Caco-2 (cell line): ENCODE results near the gene PACSIN2. TPM values are rescaled to one million over a fixed set of nuclear protein-coding genes. Genes with fewer than 3 reads are reported as not detected.
A peak's percentile ranks its signal among the peaks of the same experiment; 100 is the strongest.

Experiments used
- BruUV-seq: library from RNA; stranded (reverse); fragments of 400-500 nt; replicated peaks from 2 replicates; lab custom pipeline; 2021; lab: Mats Ljungman, UMichigan
- CTCF ChIA-PET: fragments of 300-600 bp; sonication (Branson Sonifier 250); formaldehyde crosslinking; loops from one replicate; lab custom pipeline; 2022; ENCODE audit warnings: antibody characterized with exemption; lab: Charles Lee
- POLR2A ChIA-PET: fragments of 300-600 bp; sonication (Branson Sonifier 250); formaldehyde crosslinking; loops from one replicate; lab custom pipeline; 2022; ENCODE audit warnings: antibody characterized with exemption; lab: Charles Lee
- DNase-seq, 2 experiments: peaks; one replicate each; pipeline versions ENCODE4 v3.0.0 to v3.0.0-alpha.2; 2020 to 2022
- H3K27me3 ChIP-seq: replicated peaks from 2 replicates; pipeline ENCODE4 v1.6.0; 2011; ENCODE audit warnings: low read length; ENCODE audit not compliant: control insufficient read depth, insufficient read depth
- H3K36me3 ChIP-seq: 2 replicates; pipeline ENCODE4 v1.5.1; 2011; ENCODE audit warnings: low read length; ENCODE audit not compliant: control insufficient read depth, insufficient read depth
- H3K4me1 ChIP-seq: fragments of 250-450 bp; sonication (Bioruptor Pico); 2 replicates; pipeline ENCODE4 v1.5.1; 2020; ENCODE audit warnings: mild to moderate bottlenecking
- H3K4me3 ChIP-seq: 2 replicates; pipeline ENCODE4 v1.5.1; 2011; ENCODE audit warnings: low read depth, mild to moderate bottlenecking, control low read depth, low read length
- H3K9me3 ChIP-seq: fragments of 250-450 bp; sonication (Bioruptor Pico); 2 replicates; pipeline ENCODE4 v1.5.1; 2020; ENCODE audit warnings: mild to moderate bottlenecking, moderate library complexity
- H3K27ac Mint-ChIP-seq: one replicate; pipeline ENCODE4 v1.8.0; 2022; ENCODE audit warnings: mixed read lengths; ENCODE audit not compliant: unreplicated experiment
- H3K27me3 Mint-ChIP-seq: one replicate; pipeline ENCODE4 v1.8.0; 2022; ENCODE audit warnings: mixed read lengths; ENCODE audit not compliant: insufficient read depth, unreplicated experiment
- H3K36me3 Mint-ChIP-seq: one replicate; pipeline ENCODE4 v1.8.0; 2022; ENCODE audit warnings: mild to moderate bottlenecking, mixed read lengths; ENCODE audit not compliant: insufficient read depth, unreplicated experiment
- H3K4me1 Mint-ChIP-seq: one replicate; pipeline ENCODE4 v1.8.0; 2022; ENCODE audit warnings: low read depth, mixed read lengths; ENCODE audit not compliant: unreplicated experiment
- H3K4me3 Mint-ChIP-seq: one replicate; pipeline ENCODE4 v1.8.0; 2022; ENCODE audit warnings: mild to moderate bottlenecking, moderate library complexity, mixed read lengths; ENCODE audit not compliant: unreplicated experiment
- H3K9me3 Mint-ChIP-seq: one replicate; pipeline ENCODE4 v1.8.0; 2022; ENCODE audit warnings: mixed read lengths; ENCODE audit not compliant: unreplicated experiment
- intact Hi-C: fragments of 100-400 bp; cut with micrococcal nuclease; formaldehyde crosslinking; loops from one replicate; pipeline ENCODE4 v1.10.0; 2022; ENCODE audit not compliant: unreplicated experiment
- total RNA-seq: library from RNA; stranded (reverse); gene quantifications from 2 replicates; pipeline ENCODE4 v1.2.3, GENCODE V29; 2022
- TF ChIP-seq, protein P1 (sequence below), 2 experiments: fragments of 200-600 bp in 1 of 2; IDR thresholded peaks; 1 replicate in 1 of 2; 2 replicates in 1 of 2; pipeline versions ENCODE4 v1.5.1 to v1.8.0; 2011 to 2022; ENCODE audit warnings: antibody characterized with exemption in 1 of 2, control low read depth in 1 of 2, inconsistent platforms in 1 of 2, low read depth in 1 of 2, low read length in 1 of 2, mild to moderate bottlenecking in 1 of 2, moderate library complexity in 1 of 2; ENCODE audit not compliant: insufficient read depth in 1 of 2, severe bottlenecking in 1 of 2, unreplicated experiment in 1 of 2

The PACSIN2 gene
- total RNA-seq, 1 experiment from 2014 or later: 122 TPM

DNA sequence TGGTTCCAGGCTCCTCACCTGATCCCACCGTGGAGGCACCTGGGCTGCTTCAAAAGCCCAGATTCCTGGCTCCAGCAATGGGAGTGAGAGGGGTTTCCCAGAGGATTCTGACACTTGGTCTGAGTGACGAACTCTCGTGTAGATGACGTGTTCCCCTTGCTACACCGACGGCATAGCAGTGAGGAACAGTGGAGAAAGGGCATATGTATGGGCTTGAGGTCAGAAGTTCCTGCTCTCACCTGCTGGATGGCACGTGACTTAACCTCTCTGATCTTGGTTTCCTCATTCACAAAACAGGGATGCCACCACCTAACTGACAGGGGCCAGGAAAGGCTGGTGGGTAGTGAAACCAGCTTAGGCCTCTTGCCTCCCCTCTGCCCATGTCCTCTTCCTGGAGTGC, 127.8 kb downstream of the PACSIN2 start:
- H3K9me3 Mint-ChIP-seq: no peaks in the 10 kb centered on the region
- H3K27me3 ChIP-seq: no peaks in the 10 kb centered on the region
- no peak overlapping the region for H3K4me3 ChIP-seq
- H3K36me3 Mint-ChIP-seq: peaks cover 88% of the 10 kb centered on the region
- no peaks in the 10 kb centered on the region for H3K27me3 Mint-ChIP-seq
- ChIA-PET POLR2A (no interaction called here), CTCF (interaction anchor here (1.1 kb wide), 1 partner anchor 19 kb away, joined by 3 read pairs; no protein-coding TSS in a partner anchor)
- peak overlapping the region; percentile 39 for H3K4me3 Mint-ChIP-seq
- H3K27ac Mint-ChIP-seq: peak overlapping the region; percentile 90
- H3K9me3 ChIP-seq: no peaks in the 10 kb centered on the region
- BruUV-seq: no TSS peak
- peaks cover 26% of the 10 kb centered on the region for H3K4me1 Mint-ChIP-seq
- intact Hi-C loops: no loop called here
- H3K4me1 ChIP-seq: peaks cover 18% of the 10 kb centered on the region
- peaks cover 3% of the 10 kb centered on the region for H3K36me3 ChIP-seq
- TF ChIP-seq, protein P1, sequence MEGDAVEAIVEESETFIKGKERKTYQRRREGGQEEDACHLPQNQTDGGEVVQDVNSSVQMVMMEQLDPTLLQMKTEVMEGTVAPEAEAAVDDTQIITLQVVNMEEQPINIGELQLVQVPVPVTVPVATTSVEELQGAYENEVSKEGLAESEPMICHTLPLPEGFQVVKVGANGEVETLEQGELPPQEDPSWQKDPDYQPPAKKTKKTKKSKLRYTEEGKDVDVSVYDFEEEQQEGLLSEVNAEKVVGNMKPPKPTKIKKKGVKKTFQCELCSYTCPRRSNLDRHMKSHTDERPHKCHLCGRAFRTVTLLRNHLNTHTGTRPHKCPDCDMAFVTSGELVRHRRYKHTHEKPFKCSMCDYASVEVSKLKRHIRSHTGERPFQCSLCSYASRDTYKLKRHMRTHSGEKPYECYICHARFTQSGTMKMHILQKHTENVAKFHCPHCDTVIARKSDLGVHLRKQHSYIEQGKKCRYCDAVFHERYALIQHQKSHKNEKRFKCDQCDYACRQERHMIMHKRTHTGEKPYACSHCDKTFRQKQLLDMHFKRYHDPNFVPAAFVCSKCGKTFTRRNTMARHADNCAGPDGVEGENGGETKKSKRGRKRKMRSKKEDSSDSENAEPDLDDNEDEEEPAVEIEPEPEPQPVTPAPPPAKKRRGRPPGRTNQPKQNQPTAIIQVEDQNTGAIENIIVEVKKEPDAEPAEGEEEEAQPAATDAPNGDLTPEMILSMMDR (IDR thresholded peaks at IDR 0.05; ENCODE audit: insufficient read depth in 1 of 2, low read depth in 1 of 2, low read length in 1 of 2, severe bottlenecking in 1 of 2, unreplicated experiment in 1 of 2): no peak
- no peak for DNase-seq

DNA sequence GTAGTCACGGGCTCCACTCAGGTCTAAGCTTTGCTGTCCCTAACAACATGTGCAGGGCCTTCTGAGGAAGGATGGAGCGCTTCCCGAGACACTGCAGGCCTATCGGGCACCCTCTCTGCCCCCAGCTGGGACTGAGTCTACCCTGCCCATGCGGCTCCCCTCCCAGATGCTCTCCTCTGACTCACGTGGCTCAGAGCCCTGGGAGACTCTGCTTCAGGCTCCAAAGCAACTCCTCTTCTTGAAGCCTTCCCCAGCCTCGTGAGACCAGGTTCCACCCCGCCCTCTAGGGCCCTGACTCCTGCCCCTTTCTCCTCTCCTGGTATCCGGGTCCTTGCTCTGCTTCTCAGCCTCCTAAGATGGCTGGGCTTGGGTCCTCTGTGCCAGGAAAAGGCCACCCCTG, 129.5 kb downstream of the PACSIN2 start:
- Mint-ChIP-seq H3K27me3 (no peaks in the 10 kb centered on the region), H3K27ac (no peak overlapping the region), H3K9me3 (no peaks in the 10 kb centered on the region), H3K4me3 (no peak overlapping the region), H3K4me1 (peaks cover 26% of the 10 kb centered on the region), H3K36me3 (peaks cover 85% of the 10 kb centered on the region)
- intact Hi-C loops: no loop called here
- Histone ChIP-seq H3K4me1 (peaks cover 18% of the 10 kb centered on the region), H3K4me3 (no peak overlapping the region), H3K27me3 (no peaks in the 10 kb centered on the region), H3K36me3 (peaks cover 3% of the 10 kb centered on the region), H3K9me3 (no peaks in the 10 kb centered on the region)
- TF ChIP-seq, protein P1 (IDR thresholded peaks at IDR 0.05; ENCODE audit: insufficient read depth in 1 of 2, low read depth in 1 of 2, low read length in 1 of 2, severe bottlenecking in 1 of 2, unreplicated experiment in 1 of 2): no peak
- POLR2A ChIA-PET: no interaction called here
- CTCF ChIA-PET: no interaction called here
- DNase-seq: no peak
- BruUV-seq: no TSS peak

DNA sequence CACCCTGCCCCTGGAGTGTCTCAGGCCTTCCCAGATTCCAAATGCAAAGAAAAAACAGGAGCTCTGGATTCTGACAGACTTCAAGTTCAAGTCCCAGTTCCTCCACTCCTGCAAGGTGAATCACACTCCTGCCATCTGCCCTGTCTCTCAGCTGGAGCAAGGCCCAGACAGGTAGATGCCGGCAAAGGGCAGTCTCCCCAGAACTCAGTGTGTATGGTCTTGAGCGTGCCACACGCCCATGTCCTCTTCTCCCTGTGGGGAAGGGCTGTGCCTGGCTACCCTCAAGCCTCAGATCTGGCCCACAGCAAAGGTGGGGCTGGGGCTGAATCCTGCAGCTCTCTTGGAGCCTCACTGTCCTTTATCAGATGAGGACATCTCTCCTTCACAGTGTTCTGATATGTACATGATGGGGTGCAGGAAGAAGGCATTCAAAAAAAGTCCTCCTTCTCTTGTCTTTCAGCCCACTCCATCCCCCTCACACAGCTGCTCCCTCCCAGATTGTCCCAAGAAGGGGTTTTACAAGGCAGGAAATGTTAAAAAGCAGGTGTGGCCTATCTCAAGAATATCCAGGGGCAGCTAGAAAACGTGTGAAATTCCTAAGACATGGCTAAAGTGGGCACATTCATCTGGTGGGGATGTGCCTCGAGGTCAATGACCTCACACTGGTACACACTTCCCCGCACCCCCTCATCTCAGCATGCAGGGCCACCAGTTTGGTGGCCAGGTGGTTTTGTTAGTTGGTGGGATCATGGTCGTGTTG, 130.2 kb downstream of the PACSIN2 start:
- Histone ChIP-seq H3K36me3 (peaks cover 4% of the 10 kb centered on the region), H3K4me3 (no peak overlapping the region), H3K4me1 (peaks cover 18% of the 10 kb centered on the region), H3K27me3 (no peaks in the 10 kb centered on the region), H3K9me3 (no peaks in the 10 kb centered on the region)
- no TSS peak for BruUV-seq
- Mint-ChIP-seq H3K27me3 (no peaks in the 10 kb centered on the region), H3K36me3 (peaks cover 89% of the 10 kb centered on the region), H3K4me3 (no peak overlapping the region), H3K27ac (no peak overlapping the region), H3K4me1 (peaks cover 26% of the 10 kb centered on the region), H3K9me3 (no peaks in the 10 kb centered on the region)
- intact Hi-C loops: no loop called here
- ChIA-PET CTCF (interaction anchor here (1.6 kb wide), 1 partner anchor 17 kb away, joined by 5 read pairs; no protein-coding TSS in a partner anchor), POLR2A (no interaction called here)
- no peak for DNase-seq
- TF ChIP-seq, protein P1 (IDR thresholded peaks at IDR 0.05; ENCODE audit: insufficient read depth in 1 of 2, low read depth in 1 of 2, low read length in 1 of 2, severe bottlenecking in 1 of 2, unreplicated experiment in 1 of 2): no peak
